H1 (cell line): ENCODE results near the gene CHST4. TPM values are rescaled to one million over a fixed set of nuclear protein-coding genes. Genes with fewer than 3 reads are reported as not detected.

ENCODE experiments used
- CTCF ChIA-PET: fragments of 300-600 bp; sonication (Branson Sonifier 250); formaldehyde crosslinking; loops from one replicate; lab custom pipeline; 2021; ENCODE audit not compliant: partially characterized antibody; lab: Charles Lee
- POLR2A ChIA-PET: fragments of 300-600 bp; sonication (Branson Sonifier 250); formaldehyde crosslinking; loops from one replicate; lab custom pipeline; 2021; ENCODE audit warnings: inconsistent platforms; ENCODE audit not compliant: partially characterized antibody; lab: Charles Lee
- DNase-seq, 2 experiments: peaks; one replicate each; pipeline versions ENCODE4 v3.0.0 to v3.0.0-alpha.2; 2010 to 2022; ENCODE audit warnings: low spot score in 2 of 2, low read depth in 1 of 2, mixed read lengths in 1 of 2
- FAIRE-seq: peaks from 2 replicates; lab custom pipeline; 2011; peaks lifted over from hg19 to GRCh38; lab: Jason Lieb, UNC
- H2AFZ ChIP-seq: 2 replicates; pipeline ENCODE4 v1.8.1; 2012; ENCODE audit warnings: low read length, inconsistent platforms
- H2AK5ac ChIP-seq: 2 replicates; pipeline ENCODE4 v1.6.1; 2013; ENCODE audit warnings: low read depth, low read length
- H2BK120ac ChIP-seq: replicated peaks from 2 replicates; pipeline ENCODE3; 2013; ENCODE audit warnings: low read depth, low read length, inconsistent platforms
- H2BK12ac ChIP-seq: 2 replicates; pipeline ENCODE4 v1.6.1; 2013; ENCODE audit warnings: low read depth, low read length
- H2BK15ac ChIP-seq: 2 replicates; pipeline ENCODE4 v1.6.1; 2013; ENCODE audit warnings: low read length
- H2BK20ac ChIP-seq: 2 replicates; pipeline ENCODE4 v1.6.1; 2013; ENCODE audit warnings: low read length
- H2BK5ac ChIP-seq: 2 replicates; pipeline ENCODE4 v1.6.1; 2013; ENCODE audit warnings: low read depth, low read length
- H3K14ac ChIP-seq: 2 replicates; pipeline ENCODE4 v1.6.1; 2013; ENCODE audit warnings: inconsistent platforms; ENCODE audit not compliant: insufficient read length
- H3K18ac ChIP-seq: 2 replicates; pipeline ENCODE4 v1.6.1; 2013; ENCODE audit warnings: low read length; ENCODE audit errors: extremely low read depth
- H3K23ac ChIP-seq: 2 replicates; pipeline ENCODE4 v1.6.1; 2013; ENCODE audit warnings: inconsistent platforms; ENCODE audit not compliant: insufficient read length
- H3K23me2 ChIP-seq: 2 replicates; pipeline ENCODE4 v1.6.1; 2013; ENCODE audit warnings: low read depth, low read length
- H3K27ac ChIP-seq: 2 replicates; pipeline ENCODE4 v1.6.1; 2011; ENCODE audit warnings: low read depth, low read length, inconsistent platforms
- H3K27me3 ChIP-seq, 4 experiments: replicated peaks in 1 of 4; 1 replicate in 1 of 4; 2 replicates in 3 of 4; pipeline versions ENCODE4 v1.6.1 to v1.8.1; 2011 to 2013; ENCODE audit warnings: low read length in 3 of 4, mild to moderate bottlenecking in 3 of 4, inconsistent platforms in 2 of 4, mixed read lengths in 2 of 4, moderate library complexity in 1 of 4; ENCODE audit not compliant: control insufficient read depth in 3 of 4, insufficient read depth in 3 of 4; ENCODE audit errors: extremely low read depth in 1 of 4
- H3K36me3 ChIP-seq, 4 experiments: 2 replicates each; pipeline versions ENCODE4 v1.6.1 to v1.8.1; 2011 to 2013; ENCODE audit warnings: mild to moderate bottlenecking in 4 of 4, low read length in 3 of 4, moderate library complexity in 2 of 4, control low read depth in 1 of 4, inconsistent platforms in 1 of 4; ENCODE audit not compliant: insufficient read depth in 4 of 4, control insufficient read depth in 2 of 4
- H3K4ac ChIP-seq: replicated peaks from 2 replicates; pipeline ENCODE3; 2013; ENCODE audit warnings: low read length, low read depth, mixed read lengths, inconsistent platforms; ENCODE audit not compliant: insufficient read length
- H3K4me1 ChIP-seq, 4 experiments: replicated peaks in 1 of 4; 1 replicate in 1 of 4; 2 replicates in 3 of 4; pipeline versions ENCODE4 v1.6.1 to v1.8.1; 2011 to 2013; ENCODE audit warnings: low read length in 3 of 4, inconsistent platforms in 2 of 4, mixed read lengths in 1 of 4; ENCODE audit not compliant: insufficient read depth in 4 of 4, control insufficient read depth in 3 of 4
- H3K4me2 ChIP-seq, 2 experiments: 2 replicates each; pipeline versions ENCODE4 v1.6.1 to v1.8.1; 2011 to 2013; ENCODE audit warnings: low read depth in 2 of 2, low read length in 2 of 2, control low read depth in 1 of 2, inconsistent platforms in 1 of 2, mild to moderate bottlenecking in 1 of 2; ENCODE audit not compliant: insufficient read depth in 1 of 2
- H3K4me3 ChIP-seq, 4 experiments: fragments of 200-600, 300-600 bp in 1 of 4; sonication (generic), shearing (Covaris generic), sonication (Bioruptor Twin) in 1 of 4; 2 replicates each; pipeline versions ENCODE4 v1.5.1 to v1.8.1; 2011 to 2016; ENCODE audit warnings: low read length in 4 of 4, low read depth in 3 of 4, control low read depth in 2 of 4, inconsistent platforms in 2 of 4, mild to moderate bottlenecking in 2 of 4, mixed read lengths in 1 of 4, moderate library complexity in 1 of 4; ENCODE audit not compliant: insufficient read depth in 2 of 4; ENCODE audit errors: extremely low read depth in 1 of 4
- H3K56ac ChIP-seq: replicated peaks from 2 replicates; pipeline ENCODE3; 2013; ENCODE audit warnings: low read depth, mild to moderate bottlenecking, mixed read lengths, low read length, inconsistent platforms; ENCODE audit not compliant: insufficient read length
- H3K79me1 ChIP-seq: 2 replicates; pipeline ENCODE4 v1.6.1; 2013; ENCODE audit warnings: low read depth, low read length, control low read depth
- H3K79me2 ChIP-seq, 2 experiments: 2 replicates each; pipeline versions ENCODE4 v1.6.1 to v1.8.1; 2012 to 2013; ENCODE audit warnings: low read length in 2 of 2, mild to moderate bottlenecking in 2 of 2, inconsistent platforms in 1 of 2; ENCODE audit not compliant: insufficient read depth in 2 of 2, control insufficient read depth in 1 of 2
- H3K9ac ChIP-seq, 4 experiments: replicated peaks in 1 of 4; 1 replicate in 1 of 4; 2 replicates in 3 of 4; pipeline versions ENCODE4 v1.6.1 to v1.8.1; 2011 to 2013; ENCODE audit warnings: low read depth in 3 of 4, low read length in 3 of 4, control low read depth in 2 of 4, mild to moderate bottlenecking in 2 of 4, moderate library complexity in 2 of 4, inconsistent platforms in 1 of 4; ENCODE audit errors: extremely low read depth in 1 of 4
- H3K9me3 ChIP-seq, 2 experiments: 2 replicates each; pipeline versions ENCODE4 v1.6.1 to v1.8.1; 2012 to 2013; ENCODE audit warnings: mild to moderate bottlenecking in 2 of 2, moderate library complexity in 2 of 2, control low read depth in 1 of 2, inconsistent platforms in 1 of 2, low read depth in 1 of 2, low read length in 1 of 2, mixed read lengths in 1 of 2; ENCODE audit not compliant: insufficient read depth in 2 of 2
- H4K20me1 ChIP-seq, 2 experiments: replicated peaks in 1 of 2; 2 replicates each; pipeline versions ENCODE3 to v1.8.1; 2011 to 2013; ENCODE audit warnings: inconsistent platforms in 2 of 2, low read length in 2 of 2, mild to moderate bottlenecking in 1 of 2; ENCODE audit not compliant: insufficient read depth in 2 of 2, control insufficient read depth in 1 of 2
- H4K5ac ChIP-seq: 2 replicates; pipeline ENCODE4 v1.6.1; 2013; ENCODE audit warnings: low read length, low read depth, mixed read lengths, inconsistent platforms; ENCODE audit not compliant: insufficient read length
- H4K8ac ChIP-seq: 2 replicates; pipeline ENCODE4 v1.8.0; 2013; ENCODE audit warnings: mild to moderate bottlenecking, moderate library complexity, low read length, inconsistent platforms; ENCODE audit not compliant: insufficient read depth; ENCODE audit errors: extremely low read depth
- H4K91ac ChIP-seq: replicated peaks from 2 replicates; pipeline ENCODE3; 2013; ENCODE audit warnings: low read length, mixed read lengths, inconsistent platforms; ENCODE audit not compliant: insufficient read length
- ASH2L ChIP-seq: fragments of 200-600, 300-600 bp; sonication (generic); IDR thresholded peaks from one replicate; pipeline ENCODE4 v1.7.1; 2017; ENCODE audit warnings: low read length
- BCL11A ChIP-seq, 2 experiments: IDR thresholded peaks; one replicate each; pipeline ENCODE4 v1.6.1; 2011; ENCODE audit warnings: low read depth in 2 of 2, low read length in 2 of 2, mild to moderate bottlenecking in 2 of 2
- CTBP2 ChIP-seq: IDR thresholded peaks from 2 replicates; pipeline ENCODE4 v1.7.0; 2011; ENCODE audit warnings: borderline replicate concordance, mild to moderate bottlenecking, moderate library complexity, mixed read lengths, low read length; ENCODE audit not compliant: insufficient read depth, insufficient read length
- HDAC2 ChIP-seq, 2 experiments: fragments of 300-600 bp in 1 of 2; sonication (generic) in 1 of 2; IDR thresholded peaks; 2 replicates each; pipeline ENCODE4 v1.6.1; 2011 to 2012; ENCODE audit warnings: low read depth in 2 of 2, low read length in 2 of 2, mild to moderate bottlenecking in 2 of 2, moderate library complexity in 2 of 2, borderline replicate concordance in 1 of 2, inconsistent platforms in 1 of 2
- KDM1A ChIP-seq: fragments of 200-600, 300-600 bp; sonication (generic); IDR thresholded peaks from 2 replicates; pipeline ENCODE4 v1.7.1; 2016; ENCODE audit warnings: mild to moderate bottlenecking, low read length, borderline replicate concordance
- KDM5A ChIP-seq: fragments of 200-600 bp; IDR thresholded peaks from 2 replicates; pipeline ENCODE4 v1.7.1; 2012; ENCODE audit warnings: mild to moderate bottlenecking, low read length, inconsistent platforms, mixed read lengths
- SIX5 ChIP-seq: IDR thresholded peaks from 2 replicates; pipeline ENCODE4 v1.6.1; 2011; ENCODE audit warnings: mild to moderate bottlenecking, low read depth, low read length
- SP2 ChIP-seq: IDR thresholded peaks from 2 replicates; pipeline ENCODE4 v1.6.1; 2012; ENCODE audit warnings: mild to moderate bottlenecking, low read length, inconsistent platforms
- SUZ12 ChIP-seq: fragments of 200-600 bp; sonication (generic); IDR thresholded peaks from 2 replicates; pipeline ENCODE4 v1.6.1; 2012; ENCODE audit warnings: mild to moderate bottlenecking, inconsistent platforms, low read length, moderate library complexity, mixed read lengths
- TAF7 ChIP-seq: optimal IDR thresholded peaks from 2 replicates; pipeline ENCODE3; 2011; ENCODE audit warnings: low read depth, mild to moderate bottlenecking, inconsistent platforms, low read length, moderate library complexity, borderline replicate concordance
- TCF12 ChIP-seq: IDR thresholded peaks from 2 replicates; pipeline ENCODE4 v1.6.1; 2011; ENCODE audit warnings: low read depth, mild to moderate bottlenecking, low read length
- TEAD4 ChIP-seq: IDR thresholded peaks from 2 replicates; pipeline ENCODE4 v1.6.1; 2012; ENCODE audit warnings: low read depth, low read length, inconsistent platforms, mixed read lengths
- WGBS, 2 experiments: shearing (Covaris generic) in 1 of 2; methylation state at CpG; one replicate each; pipeline versions ENCODE4 v1.1.6 to v1.1.7; 2013 to 2015; ENCODE audit warnings: low lambda C conversion rate in 2 of 2, mixed read lengths in 2 of 2, inconsistent platforms in 1 of 2, low coverage in 1 of 2, missing lambda C conversion rate in 1 of 2; ENCODE audit not compliant: insufficient replicate concordance in 2 of 2, insufficient coverage in 1 of 2, insufficient read length in 1 of 2; ENCODE audit errors: extremely low coverage in 1 of 2, missing lambda C conversion rate in 1 of 2; 5-methylcytosine and 5-hydroxymethylcytosine counted together
- polyA plus RNA-seq, 7 experiments: library from polyadenylated mRNA; depleted of rRNA in 3 of 7; stranded (reverse) in 5 of 7; unstranded in 2 of 7; fragments of >200 nt in 5 of 7; fragments of 200-250 nt in 2 of 7; gene quantifications; 1 replicate in 5 of 7; 2 replicates in 1 of 7; 4 replicates in 1 of 7; pipeline versions ENCODE4 v1.2.1 to v1.2.3, GENCODE V29; 2011 to 2013; ENCODE audit warnings: missing spikeins in 2 of 7, mixed read lengths in 2 of 7
- total RNA-seq: library from RNA; stranded (reverse); fragmentation: NEBNext Ultra II Directional; extraction: Animal tissue kit (Norgen Biotek cat#: 25700); gene quantifications from 2 replicates; pipeline ENCODE4 v1.2.1, GENCODE V29; 2021
- TF ChIP-seq, protein P1 (sequence below): IDR thresholded peaks from 2 replicates; pipeline ENCODE4 v1.6.1; 2011; ENCODE audit warnings: low read length, improper control_type of control experiment

The CHST4 gene
- total and polyA plus RNA-seq, 2 of the 8 experiments (the other 6 are each of a cell fraction or from before 2014, with no cell fraction given), result 12.1 to 14.6 TPM

DNA sequence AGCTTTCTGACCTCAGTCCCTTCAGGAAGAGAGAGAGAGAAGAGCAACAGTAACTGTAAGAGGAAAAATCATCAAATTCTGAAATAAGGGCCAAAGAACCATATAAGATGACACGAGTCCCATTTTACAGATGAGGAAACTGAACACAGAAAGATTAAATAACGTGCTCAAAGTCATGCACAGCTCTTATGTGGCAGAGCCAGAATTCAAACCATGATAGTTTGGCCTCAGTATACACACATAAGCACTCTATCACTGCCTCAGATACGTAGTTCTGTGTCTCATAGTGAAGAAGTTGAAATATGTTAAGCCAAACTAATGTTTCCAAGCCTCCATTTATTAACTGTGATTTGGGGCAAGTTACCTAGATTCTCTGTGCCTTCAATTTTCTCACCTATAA is 35.2 kb upstream of the CHST4 start:
- Histone ChIP-seq H2AK5ac (no peak overlapping the region), H3K4me3 (no peak overlapping the region), H3K4ac (no peak overlapping the region), H3K56ac (no peak overlapping the region), H3K36me3 (no peaks in the 10 kb centered on the region), H2BK5ac (no peak overlapping the region), H2AFZ (no peak overlapping the region), H2BK120ac (no peak overlapping the region), H3K23me2 (0 out of 2 replicates have a peak, but pooled peaks cover 2% of the 10 kb centered on the region), H2BK15ac (no peak overlapping the region), H4K20me1 (no peaks in the 10 kb centered on the region), H3K9ac (no peak overlapping the region), H3K9me3 (no peaks in the 10 kb centered on the region), H4K8ac (no peak overlapping the region), H3K4me1 (no peaks in the 10 kb centered on the region), H2BK12ac (no peak overlapping the region), H4K91ac (no peak overlapping the region), H3K79me2 (no peaks in the 10 kb centered on the region), H3K18ac (no peak overlapping the region), H3K27me3 (no peaks in the 10 kb centered on the region; a peak in 1 of 7 replicates), H3K23ac (no peak overlapping the region), H2BK20ac (no peak overlapping the region), H3K14ac (no peak overlapping the region), H3K27ac (no peak overlapping the region), H3K4me2 (no peak overlapping the region), H3K79me1 (no peaks in the 10 kb centered on the region), H4K5ac (no peak overlapping the region)
- no peak for DNase-seq
- ChIA-PET POLR2A (interaction anchor here (1.3 kb wide), 1 partner anchor 35 kb away, joined by 3 read pairs; the partner anchor contains the start of gene CHST4), CTCF (interaction anchor here (0.6 to 7.6 kb wide), 3 partner anchors 8 to 189 kb away, joined by 3 to 68 read pairs (median 46); no protein-coding TSS in a partner anchor)
- no peak for FAIRE-seq
- 78% methylated on average over 3 of the region's 3 CpGs; no CpG with 5 or more reads in 1 of the 2 experiments for WGBS, 2 experiments
- TF ChIP-seq SUZ12, result no peak
- no peak for TF ChIP-seq KDM5A
- TF ChIP-seq, protein P1, sequence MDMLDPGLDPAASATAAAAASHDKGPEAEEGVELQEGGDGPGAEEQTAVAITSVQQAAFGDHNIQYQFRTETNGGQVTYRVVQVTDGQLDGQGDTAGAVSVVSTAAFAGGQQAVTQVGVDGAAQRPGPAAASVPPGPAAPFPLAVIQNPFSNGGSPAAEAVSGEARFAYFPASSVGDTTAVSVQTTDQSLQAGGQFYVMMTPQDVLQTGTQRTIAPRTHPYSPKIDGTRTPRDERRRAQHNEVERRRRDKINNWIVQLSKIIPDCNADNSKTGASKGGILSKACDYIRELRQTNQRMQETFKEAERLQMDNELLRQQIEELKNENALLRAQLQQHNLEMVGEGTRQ, result no peak
- no peak for TF ChIP-seq SP2
- TF ChIP-seq HDAC2 (IDR thresholded peaks at IDR 0.05; ENCODE audit: borderline replicate concordance in 1 of 2, low read depth in 2 of 2, low read length in 2 of 2), result no peak
- TF ChIP-seq BCL11A (IDR thresholded peaks at IDR 0.05; ENCODE audit: low read depth in 2 of 2, low read length in 2 of 2), result no peak
- no peak for TF ChIP-seq TEAD4
- no peak for TF ChIP-seq CTBP2
- TF ChIP-seq ASH2L, result no peak
- TF ChIP-seq SIX5, result no peak
- no peak for TF ChIP-seq TAF7
- TF ChIP-seq TCF12, result no peak
- no peak for TF ChIP-seq KDM1A
